NCI-H510A (cell line): ENCODE measurements around the gene PABPN1L.

Experiments
- DNase-seq: peaks from one replicate; lab custom pipeline; 2025; lab: John Stamatoyannopoulos, UW

The PABPN1L gene

DNA sequence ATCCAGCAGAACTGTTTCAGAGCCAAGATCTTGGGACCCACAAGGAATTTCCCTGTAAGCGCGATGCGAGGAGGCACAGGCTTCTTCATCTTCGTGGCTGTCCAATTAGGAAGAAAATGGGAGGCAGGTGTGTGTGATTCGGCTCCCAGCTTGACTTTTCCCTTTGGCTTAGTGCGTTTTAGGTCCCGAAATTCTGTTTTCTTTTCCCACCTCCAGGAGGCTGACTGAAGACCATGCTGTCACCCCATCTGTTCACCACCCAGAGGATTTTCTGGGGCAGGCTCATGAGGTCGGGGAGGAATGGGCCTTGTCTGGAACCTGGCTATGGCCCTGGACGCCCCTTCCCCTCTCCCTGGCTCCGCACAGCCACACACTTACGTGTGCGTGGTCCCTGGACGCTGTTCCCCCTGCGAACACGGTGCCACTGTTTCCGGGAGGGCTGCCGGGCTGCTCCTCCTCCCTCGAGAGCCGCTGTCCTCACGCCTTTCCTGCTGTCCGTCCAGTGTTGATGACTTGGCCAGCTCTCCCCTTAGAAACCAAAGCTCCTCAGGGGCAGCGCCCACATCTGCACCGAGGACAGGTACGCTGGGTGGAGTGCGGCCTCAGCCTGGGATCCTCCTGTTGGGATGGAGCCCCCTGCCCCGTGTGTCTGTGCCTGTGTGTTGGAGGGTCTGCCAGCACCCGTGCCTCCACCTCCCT is 2.7 kb upstream of the PABPN1L start:
- no peak for DNase-seq

GRCh38 chr16:88867581-88868246 is 1.3 kb upstream of the PABPN1L start:
- DNase-seq: no peak

GRCh38 chr16:88865742-88866141 is 718 bp downstream of the PABPN1L start:
- no peak for DNase-seq

- no peak for DNase-seq
Observed at GRCh38 chr16:88865310-88865709, 1.1 kb downstream of the PABPN1L start.

DNA sequence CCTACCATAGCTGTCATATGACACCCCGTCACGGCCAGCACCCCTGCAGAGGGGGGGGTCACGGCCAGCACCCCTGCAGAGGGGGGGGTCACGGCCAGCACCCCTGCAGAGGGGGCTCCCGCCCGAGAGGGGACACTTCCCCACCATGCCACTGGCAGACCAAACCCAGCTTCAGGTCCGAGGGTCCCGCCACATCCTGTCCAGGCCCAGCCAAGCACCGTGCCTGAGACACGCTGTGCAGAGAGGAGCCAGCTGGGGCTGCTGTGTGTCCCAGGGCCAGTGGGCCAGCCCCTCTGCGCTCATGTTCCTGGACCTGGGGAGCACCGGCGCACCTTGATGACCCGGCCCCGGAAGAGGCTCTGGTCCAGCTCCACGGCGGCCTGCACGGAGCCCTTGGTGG is 1.9 kb downstream of the PABPN1L start:
- DNase-seq: no peak

DNA sequence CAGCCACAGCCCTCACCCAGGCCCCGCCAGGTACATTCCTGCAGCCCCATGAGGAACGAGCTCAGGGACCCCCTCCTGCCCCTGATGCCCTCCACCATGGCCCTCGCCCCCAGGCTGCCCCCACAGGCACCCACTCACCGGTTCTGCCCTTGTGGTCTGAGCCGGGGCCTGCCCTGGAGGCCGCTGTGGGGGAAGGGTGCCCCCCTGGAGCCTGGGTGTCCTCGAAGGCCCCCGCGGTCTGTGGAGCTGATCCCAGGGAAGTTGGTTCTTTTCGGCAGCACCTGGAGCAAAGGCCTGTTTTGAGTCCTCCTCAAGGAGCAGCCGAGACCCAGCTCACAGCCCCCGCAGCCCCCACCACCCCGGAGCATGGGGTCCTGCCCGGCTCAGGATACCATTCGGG is 2.4 kb downstream of the PABPN1L start:
- no peak for DNase-seq

DNA sequence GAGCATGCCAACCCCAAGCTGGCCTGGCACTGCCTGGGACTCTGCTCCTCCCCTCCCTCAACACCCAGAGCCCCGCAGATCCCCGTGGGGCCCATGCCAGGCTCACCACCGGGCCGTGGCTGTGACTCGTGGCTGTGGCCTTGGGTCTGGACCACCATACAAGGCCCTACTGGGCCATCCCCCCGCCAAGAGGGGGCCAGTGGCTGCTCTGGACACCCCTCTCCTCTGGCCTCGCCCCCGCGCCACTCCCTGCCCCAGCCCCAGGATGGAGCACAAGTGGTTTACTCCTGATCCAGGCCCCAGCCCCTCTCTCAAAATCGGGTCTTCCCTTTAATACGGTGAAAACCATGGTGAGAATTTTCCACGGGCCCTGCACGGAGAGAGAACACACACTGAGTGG is 3.0 kb downstream of the PABPN1L start:
- no peak for DNase-seq

- DNase-seq: no peak
Observed at GRCh38 chr16:88862968-88863367, 3.5 kb downstream of the PABPN1L start.

DNA sequence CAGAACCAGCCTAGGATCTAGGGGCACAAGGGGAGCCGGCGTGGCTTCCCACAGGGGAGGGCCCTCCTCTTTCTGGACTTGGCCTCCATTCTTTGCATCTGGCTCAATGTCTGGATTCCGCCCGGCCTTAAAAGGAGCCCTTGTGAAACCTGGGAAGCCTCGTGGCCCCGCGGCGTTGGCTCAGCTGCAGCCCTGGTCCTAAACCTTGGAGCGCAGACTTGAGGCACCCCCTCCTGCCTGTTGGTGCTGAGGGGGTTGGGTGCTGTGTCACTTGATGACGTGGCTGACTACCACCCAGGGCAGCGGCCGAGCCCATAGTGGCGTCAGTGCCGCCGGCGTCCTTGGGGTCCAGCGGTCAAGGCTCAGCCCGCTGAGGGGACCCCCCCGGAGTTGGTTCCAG is 5.1 kb downstream of the PABPN1L start:
- DNase-seq: no peak

- no peak for DNase-seq
Observed at GRCh38 chr16:88859381-88860091, 6.9 kb downstream of the PABPN1L start.

GRCh38 chr16:88857728-88858339 is 8.6 kb downstream of the PABPN1L start:
- no peak for DNase-seq

- DNase-seq: peak; percentile 87
Observed at GRCh38 chr16:88856828-88857727, 9.4 kb downstream of the PABPN1L start, which contains the start of the genes GALNS and TRAPPC2L. Gene GALNS, minus strand, starts transcription at chr16:88856947. Its CDS starts 70 bp downstream, at chr16:88856877. Gene TRAPPC2L, plus strand, starts transcription at chr16:88857127. Its CDS starts 24 bp downstream, at chr16:88857151.

GRCh38 chr16:88856122-88856827 is 10.2 kb downstream of the PABPN1L start:
- DNase-seq: no peak

DNA sequence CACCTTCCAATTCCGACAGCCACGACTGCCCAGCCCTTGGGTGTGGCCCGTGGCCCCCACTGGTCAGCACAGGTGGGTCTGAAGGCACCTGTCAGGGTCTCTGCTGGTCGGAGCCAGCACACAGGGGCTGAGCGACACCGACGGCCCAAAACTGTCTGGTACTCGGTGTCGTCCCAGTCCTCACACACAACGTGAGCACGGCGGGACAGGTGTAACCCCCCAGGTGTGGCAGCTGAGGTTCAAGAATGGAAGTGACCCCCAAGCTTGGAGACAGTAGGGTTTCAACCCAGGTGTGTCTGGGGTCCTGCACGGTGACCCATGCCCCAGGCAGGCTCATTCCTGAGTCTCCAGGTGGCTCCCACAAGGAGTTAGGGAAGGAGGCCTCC is 10.7 kb downstream of the PABPN1L start:
- no peak for DNase-seq

- no peak for DNase-seq
Observed at GRCh38 chr16:88855176-88855575, 11.3 kb downstream of the PABPN1L start.

- no peak for DNase-seq
Observed at GRCh38 chr16:88854306-88855111, 12.0 kb downstream of the PABPN1L start.

DNA sequence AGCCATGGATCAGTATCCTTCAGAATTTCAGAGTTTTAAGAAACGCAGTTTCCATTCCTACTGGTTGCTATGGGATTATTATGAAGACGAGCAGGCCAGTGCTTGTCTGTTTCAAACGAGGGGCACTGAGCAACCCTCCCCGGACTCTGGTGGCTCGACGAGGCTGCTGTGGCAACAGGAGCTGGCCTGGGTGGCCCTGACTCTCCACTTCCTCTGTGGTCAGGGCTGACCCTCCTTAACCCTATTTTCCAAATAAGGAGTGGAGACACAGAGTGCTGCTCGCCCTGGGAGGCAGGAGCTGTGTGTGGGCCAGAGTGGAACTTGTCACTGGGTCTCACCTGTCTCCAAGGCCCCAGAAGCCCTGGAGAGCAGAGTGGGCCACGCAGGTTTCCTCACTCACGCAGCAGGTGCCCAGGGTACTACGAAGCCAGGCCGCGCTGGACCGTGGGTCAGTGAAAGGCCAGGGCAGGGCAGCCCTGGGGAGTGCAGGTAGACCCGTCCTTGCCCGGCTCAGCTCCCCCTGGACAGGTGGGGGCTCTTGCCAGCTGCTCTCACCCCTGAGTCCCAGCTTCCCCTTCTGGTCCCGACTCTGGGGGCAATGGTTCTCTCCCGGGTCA is 13.0 kb downstream of the PABPN1L start:
- no peak for DNase-seq

GRCh38 chr16:88851616-88852015 is 14.8 kb downstream of the PABPN1L start:
- no peak for DNase-seq

DNA sequence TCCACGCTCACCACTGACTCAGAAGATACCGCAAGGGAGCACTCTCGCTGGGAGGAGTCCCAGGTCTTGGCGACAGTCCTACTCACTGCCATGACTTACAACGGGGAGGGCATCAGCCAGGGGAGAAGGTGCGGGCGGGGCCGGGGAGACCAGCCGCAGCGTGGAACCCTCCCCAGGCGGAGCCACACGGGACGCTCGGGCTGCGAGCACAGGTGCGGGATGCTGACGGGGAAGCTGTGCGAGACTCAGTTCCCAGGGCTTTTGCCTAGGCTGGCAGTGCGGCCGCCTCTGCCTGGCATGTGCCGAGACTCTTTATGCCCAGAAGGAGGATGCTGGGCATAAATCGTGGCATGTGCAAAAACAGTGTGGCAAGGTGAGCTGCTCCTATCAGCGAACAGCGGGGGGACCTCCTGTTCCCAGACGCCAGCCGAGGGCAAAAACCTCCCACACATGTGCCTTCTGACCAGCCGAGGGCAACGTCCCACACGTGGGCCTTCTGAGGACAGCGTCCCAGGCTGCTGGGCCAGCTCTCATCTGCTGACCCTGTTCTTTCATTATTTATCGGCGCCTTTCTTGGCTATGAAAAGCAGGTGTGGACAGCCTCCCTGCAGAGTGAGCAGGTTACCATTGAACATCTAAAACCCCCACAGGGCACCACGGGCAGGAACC is 15.8 kb downstream of the PABPN1L start:
- DNase-seq: no peak
